Frontal cortex (tissue), 4 donors: ENCODE results near the gene PTOV1. TPM values are rescaled to one million over a fixed set of nuclear protein-coding genes. Genes with fewer than 3 reads are reported as not detected.
A peak's percentile ranks its signal among the peaks of the same experiment; 100 is the strongest.

Experiments used
- DNase-seq, 2 donors: peaks; one replicate each; pipeline ENCODE4 v3.0.0; 2012; ENCODE audit warnings: low spot score in 2 of 2
- FAIRE-seq: peaks from 2 replicates; lab custom pipeline; 2012; peaks lifted over from hg19 to GRCh38; lab: Jason Lieb, UNC
- total RNA-seq: library from RNA; depleted of rRNA; stranded (reverse); fragments of >200 nt; gene quantifications from one replicate; pipeline ENCODE4 v1.2.3, GENCODE V29; 2014
- donor health status: control.
- donor health status: control.
- donor health status: control.

Gene PTOV1
- total RNA-seq, 1 donor from 2014 or later = 109 TPM

DNA sequence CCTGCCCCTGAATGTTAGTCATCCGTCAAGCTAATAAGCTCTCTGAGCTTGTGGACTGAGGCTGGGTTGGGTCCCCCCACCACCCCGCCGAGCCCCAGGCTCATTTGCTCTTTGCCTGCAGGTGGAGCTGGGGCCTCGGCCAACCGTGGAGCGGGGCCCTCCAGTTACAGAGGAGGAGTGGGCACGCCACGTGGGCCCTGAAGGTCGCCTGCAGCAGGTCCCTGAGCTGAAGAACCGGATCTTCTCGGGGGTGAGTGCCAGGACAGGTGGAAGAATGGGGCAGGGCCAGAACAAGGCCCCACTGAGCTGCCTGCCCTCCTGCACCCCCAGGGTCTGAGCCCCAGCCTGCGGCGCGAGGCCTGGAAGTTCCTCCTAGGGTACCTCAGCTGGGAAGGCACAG is 31.7 kb downstream of the PTOV1 start:
- FAIRE-seq (no peak), DNase-seq (no peak)

GRCh38 chr19:49883094-49883493 is 32.1 kb downstream of the PTOV1 start:
- FAIRE-seq = no peak

DNA sequence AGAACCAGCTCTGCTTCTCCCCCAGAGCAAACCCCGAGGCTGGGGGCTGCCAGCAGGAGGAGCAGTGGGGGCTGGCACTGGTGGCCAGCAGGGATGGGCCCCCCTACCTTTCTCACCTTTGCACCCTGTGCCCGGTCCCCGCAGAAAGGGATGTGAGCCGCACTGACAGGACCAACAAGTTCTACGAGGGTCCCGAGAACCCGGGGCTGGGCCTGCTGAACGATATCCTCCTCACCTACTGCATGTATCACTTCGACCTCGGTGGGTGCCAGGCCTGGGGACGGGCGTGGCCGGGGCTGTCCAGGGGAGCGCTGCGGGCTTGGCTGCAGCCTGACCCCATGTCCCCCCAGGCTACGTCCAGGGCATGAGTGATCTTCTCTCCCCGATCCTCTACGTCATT is 33.1 kb downstream of the PTOV1 start:
- no peak for FAIRE-seq
- no peak for DNase-seq

More at GRCh38 chr19:49883094-49883493, 32.1 kb downstream of the PTOV1 start:
- no peak for DNase-seq

DNA sequence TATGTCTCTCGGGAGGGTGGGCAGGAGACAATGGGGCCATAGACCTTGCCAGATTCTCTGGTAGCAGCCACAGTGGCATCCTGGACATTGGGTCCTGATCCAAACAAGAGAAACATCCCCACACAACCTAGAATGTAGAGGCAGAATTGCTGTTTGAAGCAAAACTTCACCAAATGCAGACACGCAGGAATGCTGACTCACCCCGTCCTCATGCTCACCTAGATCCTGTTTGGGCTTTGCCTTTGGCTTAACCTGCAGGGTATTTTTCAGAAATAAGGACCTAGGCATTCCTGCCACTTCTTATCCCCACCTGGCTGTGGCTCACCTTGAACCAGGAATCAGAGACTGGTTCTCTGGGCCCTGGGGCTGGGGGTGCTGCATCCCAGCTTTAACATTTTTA is 33.8 kb downstream of the PTOV1 start:
- FAIRE-seq = no peak
- DNase-seq = no peak

- no peak for DNase-seq
These were observed 36.2 kb downstream of the PTOV1 start for GRCh38 chr19:49887037-49887664.

DNA sequence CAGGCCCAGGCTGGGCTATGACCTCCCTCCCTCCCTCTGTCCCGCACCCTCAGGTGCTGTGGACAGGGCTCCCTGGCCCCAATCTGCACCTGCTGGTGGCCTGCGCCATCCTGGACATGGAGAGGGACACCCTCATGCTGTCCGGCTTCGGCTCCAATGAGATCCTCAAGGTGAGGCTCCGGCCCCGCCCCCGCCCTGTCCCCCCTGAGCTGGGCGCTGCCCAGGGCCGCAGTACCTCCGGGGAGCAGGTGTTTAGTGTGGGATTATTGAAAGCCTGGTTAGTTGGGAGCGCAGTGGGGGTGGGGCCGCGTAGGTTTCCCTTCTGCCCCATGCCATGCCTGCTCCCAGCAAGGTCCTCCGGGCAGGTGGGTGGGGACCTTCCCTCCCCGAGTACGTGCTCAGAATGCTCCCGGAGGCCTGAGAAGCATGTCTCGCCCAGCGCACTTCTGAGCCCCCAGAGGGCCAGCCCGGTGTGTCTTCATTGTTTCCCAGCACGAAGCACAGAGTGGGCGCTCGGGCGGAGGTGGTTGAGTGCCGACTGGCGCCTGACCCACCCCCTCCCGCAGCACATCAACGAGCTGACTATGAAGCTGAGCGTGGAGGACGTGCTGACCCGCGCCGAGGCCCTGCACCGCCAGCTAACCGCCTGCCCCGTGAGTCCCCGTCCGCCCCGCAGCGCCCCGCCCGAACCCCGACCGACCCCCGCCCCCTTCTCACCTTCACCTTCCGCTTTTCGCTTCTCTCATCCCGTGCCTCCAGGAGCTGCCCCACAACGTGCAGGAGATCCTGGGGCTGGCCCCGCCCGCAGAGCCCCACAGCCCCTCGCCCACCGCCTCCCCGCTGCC is 36.9 kb downstream of the PTOV1 start:
- DNase-seq (no peak), FAIRE-seq (no peak)

More at GRCh38 chr19:49887037-49887664, 36.2 kb downstream of the PTOV1 start:
- no peak for FAIRE-seq

DNA sequence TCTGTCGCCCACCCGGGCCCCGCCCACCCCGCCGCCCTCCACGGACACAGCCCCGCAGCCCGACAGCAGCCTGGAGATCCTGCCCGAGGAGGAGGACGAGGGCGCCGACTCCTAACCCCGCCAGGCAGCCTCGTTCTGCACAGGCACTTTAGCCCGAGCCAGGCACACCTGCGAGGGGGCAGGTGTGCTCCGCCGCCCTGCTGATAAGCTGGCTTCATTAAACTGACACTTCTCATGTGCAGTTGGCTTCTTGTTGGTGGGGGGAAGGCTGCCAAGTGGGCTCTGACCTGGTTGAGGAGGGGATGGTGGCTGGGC is 37.5 kb downstream of the PTOV1 start:
- DNase-seq = no peak

GRCh38 chr19:49889038-49889686 is 38.2 kb downstream of the PTOV1 start:
- DNase-seq (no peak), FAIRE-seq (no peak)

More for the DNA sequence above, 37.5 kb downstream of the PTOV1 start:
- no peak for FAIRE-seq

GRCh38 chr19:49889687-49890348 is 38.9 kb downstream of the PTOV1 start:
- peak; percentile 76 to 85 for DNase-seq
- no peak for FAIRE-seq

DNA sequence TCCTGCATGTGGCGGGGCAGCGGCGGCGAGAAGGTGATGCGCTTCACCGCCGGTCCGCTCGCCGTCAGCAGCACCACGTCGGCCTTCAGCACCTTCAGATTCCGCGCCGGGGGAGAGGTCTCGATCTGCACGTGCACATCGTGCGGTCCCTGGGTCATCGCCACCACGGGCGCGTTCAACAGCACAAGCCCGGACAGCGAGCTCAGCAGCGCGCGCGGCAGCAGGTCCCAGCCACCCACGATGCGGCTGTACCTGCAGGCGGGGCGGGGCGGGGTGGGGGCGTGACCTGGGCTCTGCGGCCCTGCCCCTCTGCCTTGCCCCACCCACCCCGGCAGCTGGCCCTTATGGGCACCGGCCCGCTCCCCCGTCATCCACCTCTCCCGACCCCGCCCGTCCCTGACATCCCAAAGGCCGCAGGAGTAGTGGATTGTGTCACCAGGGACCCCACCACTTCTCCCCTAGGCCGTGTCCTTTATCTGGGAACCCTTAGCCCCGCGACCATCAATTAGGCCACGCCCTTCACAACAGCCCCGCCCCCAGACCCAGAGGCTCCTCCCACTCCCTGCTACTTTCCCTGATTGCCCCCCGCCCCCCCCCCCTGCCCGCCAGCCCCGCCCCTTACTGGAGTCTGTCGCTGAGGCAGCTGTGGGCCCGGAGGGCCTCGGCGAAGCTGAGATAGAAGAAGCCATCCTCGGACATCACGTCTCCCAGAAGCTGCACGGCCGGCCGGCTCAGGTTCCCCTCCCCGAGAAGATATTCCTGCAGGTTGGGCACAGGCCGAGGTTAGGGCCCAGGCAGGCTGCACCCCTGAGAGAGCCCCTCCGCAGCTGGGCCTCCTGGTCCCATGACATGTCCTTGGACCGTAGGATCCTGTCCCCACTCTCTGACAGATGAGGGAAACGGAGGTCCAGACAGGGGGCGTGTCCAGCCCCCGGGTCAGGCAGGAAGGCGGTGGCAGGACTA is 39.7 kb downstream of the PTOV1 start:
- no peak for DNase-seq
- FAIRE-seq = no peak

DNA sequence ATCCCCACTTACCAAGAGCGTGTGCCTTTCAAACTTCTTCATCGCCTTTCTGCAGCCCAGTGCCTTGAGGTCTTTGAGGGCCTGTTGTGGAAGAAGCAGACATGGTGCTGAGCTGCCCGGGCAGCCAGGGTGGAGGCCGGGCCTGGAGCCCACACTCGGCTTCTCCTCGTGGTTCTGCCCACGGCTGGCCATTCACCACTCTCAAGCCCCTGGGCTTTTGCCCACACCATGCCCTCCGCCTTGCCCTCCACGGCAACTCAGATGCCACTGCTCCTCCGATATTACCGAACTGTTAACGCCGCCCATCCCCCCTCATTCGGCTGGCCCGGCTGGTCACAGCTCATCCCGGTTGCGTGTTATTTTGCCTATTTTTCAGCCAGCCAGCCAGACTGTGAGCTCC is 40.4 kb downstream of the PTOV1 start:
- FAIRE-seq (no peak), DNase-seq (no peak)

DNA sequence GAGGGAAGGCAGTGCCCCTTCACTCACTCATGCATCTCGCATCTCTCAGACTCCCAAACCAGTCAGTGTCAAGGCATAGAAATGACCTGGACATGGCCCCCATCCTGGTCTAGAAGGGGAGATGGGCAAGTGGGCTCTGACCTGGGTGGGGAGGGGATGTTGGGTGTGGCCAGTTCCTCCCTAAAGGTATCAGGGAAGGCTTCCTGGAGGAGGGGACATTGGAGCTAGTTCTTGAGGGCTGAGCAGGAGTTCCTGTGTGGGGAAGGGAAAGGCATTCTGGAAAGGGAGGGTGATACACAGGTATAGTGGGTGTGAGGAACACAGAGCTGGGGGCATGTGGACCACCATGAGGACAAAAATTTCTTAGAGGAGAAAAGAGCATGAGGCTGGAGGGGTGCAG is 41.8 kb downstream of the PTOV1 start:
- DNase-seq (no peak), FAIRE-seq (no peak)

DNA sequence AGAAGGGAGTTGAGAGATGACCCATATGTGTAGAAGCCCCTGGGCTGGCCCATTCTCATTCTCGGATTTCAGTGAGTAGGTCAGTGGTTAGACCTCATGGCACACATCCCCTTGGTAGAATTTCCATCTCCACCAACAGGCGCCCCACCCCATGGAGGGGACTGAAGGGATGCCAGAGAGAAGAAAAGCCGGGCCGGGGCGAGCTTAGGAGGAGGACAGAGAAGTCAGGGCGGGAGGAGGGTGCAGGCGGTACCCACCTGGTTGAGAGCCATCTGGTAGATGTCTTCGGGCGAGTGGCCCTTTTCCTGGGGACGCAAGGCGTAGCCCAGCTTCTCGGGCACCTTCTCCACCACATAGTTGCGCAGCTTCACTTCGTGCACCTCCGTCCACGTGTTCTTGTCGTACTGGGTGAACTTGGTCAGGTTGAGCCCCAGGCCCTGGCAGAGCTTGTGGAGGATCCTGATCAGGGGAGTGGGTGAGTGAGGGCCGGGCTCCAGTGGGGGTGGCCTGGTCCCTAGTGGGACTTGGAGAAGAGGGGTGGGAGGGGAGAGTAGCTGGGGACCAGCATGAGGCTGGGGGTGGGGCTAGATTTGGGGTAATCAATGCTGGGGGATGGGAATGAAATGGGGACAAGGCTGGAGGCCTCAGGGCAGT is 43.2 kb downstream of the PTOV1 start:
- DNase-seq (no peak), FAIRE-seq (no peak)

DNA sequence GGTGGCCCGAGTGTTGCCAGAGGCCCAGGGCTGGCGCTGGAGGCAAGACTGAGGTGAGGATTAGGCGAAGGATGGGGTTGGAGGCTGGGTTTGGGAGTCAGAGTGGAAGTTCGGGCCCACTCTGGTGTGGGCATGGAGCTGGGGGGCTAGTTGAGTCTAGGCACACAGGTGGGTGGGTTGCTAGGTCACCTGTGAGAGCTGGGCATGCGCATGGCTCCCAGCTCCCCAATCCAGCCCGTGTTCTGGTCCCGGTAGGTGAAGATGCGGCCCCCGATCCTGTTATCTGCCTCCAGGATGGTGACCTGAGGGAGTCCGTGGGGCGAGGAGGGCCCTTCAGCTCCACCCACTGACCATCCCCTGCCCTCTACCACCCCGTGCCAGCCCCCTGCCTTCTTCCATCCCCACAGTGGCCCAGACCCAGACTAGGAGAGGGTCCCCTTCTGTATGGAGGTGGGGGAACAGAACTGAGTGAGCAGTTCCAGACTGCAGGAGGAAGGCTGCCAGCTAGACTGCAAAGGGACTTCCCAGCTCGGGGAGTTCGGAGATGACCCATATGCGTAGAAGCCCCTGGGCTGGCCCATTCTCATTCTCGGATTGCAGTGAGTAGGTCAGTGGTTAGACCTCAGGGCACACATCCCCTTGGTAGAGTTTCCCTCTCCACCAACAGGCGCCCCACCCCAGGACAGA is 44.1 kb downstream of the PTOV1 start:
- FAIRE-seq (no peak), DNase-seq (no peak)

GRCh38 chr19:49895566-49896297 is 44.8 kb downstream of the PTOV1 start:
- FAIRE-seq (no peak), DNase-seq (no peak)

DNA sequence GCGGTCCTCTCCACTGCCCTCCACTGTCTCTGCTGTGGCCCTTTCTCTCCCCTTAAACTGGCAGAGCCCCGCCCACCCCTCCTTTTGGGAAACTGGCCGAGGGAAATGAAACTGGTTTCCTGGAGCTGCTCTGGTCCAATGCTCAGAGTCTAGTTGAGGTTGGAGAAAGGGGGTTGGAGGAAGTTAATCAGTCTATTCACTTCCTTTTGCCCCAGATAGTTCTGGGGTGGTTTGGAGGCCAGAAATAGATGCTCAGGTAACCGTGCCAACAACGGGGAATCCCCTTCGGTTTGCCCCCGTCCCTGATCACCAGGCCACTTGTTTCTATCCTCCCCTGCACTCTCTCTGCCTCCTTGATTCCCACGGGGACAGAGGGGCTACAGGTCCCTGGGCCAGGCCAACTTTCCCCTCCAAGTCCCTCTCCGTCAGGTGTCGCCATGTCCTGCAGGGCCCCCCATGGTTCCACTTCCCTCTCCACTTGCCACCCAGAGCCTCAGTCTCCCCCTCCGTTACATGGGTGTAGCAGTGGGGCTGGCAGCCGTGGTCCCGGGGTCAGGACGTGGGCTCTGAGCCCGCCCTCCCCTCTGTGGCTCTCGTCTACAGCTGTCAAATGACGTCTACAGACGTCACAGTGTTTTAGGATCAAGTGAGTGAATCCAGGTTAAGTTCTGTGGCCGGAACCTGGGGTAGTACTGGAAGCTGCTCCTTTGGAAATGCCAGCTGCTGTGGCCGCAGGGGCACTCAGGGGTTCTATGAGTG is 46.1 kb downstream of the PTOV1 start, which contains the start of gene IL4I1:
Gene IL4I1, minus strand, starts transcription at position 25 of the 759 bp plus-strand sequence. CDS start 727 bp downstream, outside the sequence.
- no peak for FAIRE-seq
- DNase-seq = no peak

GRCh38 chr19:49904136-49904535 is 53.2 kb downstream of the PTOV1 start:
- no peak for FAIRE-seq
- no peak for DNase-seq
